DND-41 (cell line): ENCODE data around the gene SPRTN.

Experiments
- EZH2 ChIP-seq: IDR thresholded peaks from 3 replicates; pipeline ENCODE4 v1.6.1; 2012; ENCODE audit warnings: borderline replicate concordance, low read depth, mild to moderate bottlenecking, moderate library complexity, low read length, inconsistent platforms; ENCODE audit not compliant: severe bottlenecking
- TF ChIP-seq, protein P1 (sequence below): IDR thresholded peaks from 2 replicates; pipeline ENCODE4 v1.5.1; 2012; ENCODE audit warnings: borderline replicate concordance, low read length, moderate library complexity, mild to moderate bottlenecking; ENCODE audit not compliant: poor library complexity, severe bottlenecking; ENCODE audit errors: extremely low read depth

- TF ChIP-seq, protein P1, sequence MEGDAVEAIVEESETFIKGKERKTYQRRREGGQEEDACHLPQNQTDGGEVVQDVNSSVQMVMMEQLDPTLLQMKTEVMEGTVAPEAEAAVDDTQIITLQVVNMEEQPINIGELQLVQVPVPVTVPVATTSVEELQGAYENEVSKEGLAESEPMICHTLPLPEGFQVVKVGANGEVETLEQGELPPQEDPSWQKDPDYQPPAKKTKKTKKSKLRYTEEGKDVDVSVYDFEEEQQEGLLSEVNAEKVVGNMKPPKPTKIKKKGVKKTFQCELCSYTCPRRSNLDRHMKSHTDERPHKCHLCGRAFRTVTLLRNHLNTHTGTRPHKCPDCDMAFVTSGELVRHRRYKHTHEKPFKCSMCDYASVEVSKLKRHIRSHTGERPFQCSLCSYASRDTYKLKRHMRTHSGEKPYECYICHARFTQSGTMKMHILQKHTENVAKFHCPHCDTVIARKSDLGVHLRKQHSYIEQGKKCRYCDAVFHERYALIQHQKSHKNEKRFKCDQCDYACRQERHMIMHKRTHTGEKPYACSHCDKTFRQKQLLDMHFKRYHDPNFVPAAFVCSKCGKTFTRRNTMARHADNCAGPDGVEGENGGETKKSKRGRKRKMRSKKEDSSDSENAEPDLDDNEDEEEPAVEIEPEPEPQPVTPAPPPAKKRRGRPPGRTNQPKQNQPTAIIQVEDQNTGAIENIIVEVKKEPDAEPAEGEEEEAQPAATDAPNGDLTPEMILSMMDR = no peak
- no peak for TF ChIP-seq EZH2
Measured at GRCh38 chr1:231404318-231404717, 66.2 kb downstream of the SPRTN start.
